ENCODE data around the gene ZNG1C. TPM values are rescaled to one million over a fixed set of nuclear protein-coding genes. Genes with fewer than 3 reads are reported as not detected.
"Not testable (repeated sequence)": the region's sequence is repeated elsewhere in the genome, so short reads cannot be mapped to it uniquely, and the experiment has no call there.

Gene ZNG1C
- polyA plus RNA-seq, 1 donor: 26.3 TPM

DNA sequence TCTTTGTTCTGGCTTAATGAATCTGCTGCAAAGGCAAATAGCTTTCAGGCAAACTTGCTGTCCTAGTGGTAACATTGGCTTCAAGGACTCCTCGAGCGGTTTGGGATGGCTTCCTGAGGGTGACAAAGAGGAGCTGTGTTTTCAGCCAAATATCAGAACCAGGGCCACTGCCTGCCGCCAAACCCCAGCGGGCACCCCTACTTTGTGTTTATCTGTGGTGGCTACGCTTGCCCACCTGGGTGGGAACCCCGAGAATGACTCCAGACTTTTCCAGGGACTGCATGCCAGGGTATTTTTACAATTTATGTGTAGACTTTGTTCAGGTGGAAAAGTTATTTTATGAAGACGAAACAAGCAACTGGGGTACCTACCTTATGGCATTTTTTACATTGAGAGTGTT is 96.2 kb downstream of the ZNG1C start:
- DNase-seq: not testable (repeated sequence)

DNA sequence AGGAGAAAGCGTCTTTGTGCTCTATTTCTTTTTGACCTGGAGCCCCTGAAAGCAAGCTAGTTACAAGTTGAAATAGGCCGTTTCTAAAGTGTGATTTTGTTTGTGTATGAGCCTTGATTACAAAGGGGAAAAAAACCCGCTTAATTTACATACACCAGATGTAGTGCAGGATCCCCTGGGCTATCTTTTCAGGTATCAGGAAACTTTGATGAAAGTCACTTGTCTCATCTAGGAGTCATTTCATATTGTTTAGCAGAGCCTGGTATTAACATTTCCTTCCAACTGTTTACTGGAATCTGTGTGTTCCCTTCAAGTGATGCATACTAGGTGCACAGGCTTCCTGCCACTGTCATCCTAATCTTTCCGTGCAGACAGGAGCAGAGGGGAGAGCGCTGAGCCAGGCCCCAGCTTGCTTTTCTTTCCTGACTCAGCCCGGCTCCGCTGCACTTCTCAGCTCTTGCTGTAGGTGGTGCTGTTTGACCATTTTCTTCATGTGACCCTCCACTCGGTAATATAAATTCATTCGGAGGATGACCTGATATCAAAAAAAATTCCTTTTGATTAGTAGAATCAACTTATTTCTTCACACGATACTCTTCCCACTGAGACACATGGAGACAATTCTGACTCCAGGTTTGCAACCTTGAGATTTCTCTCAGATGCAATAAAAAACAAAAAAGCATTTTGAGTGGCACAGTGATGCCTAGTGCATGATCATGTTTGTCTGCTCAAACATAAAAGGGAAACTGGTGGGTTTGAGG is 100.7 kb downstream of the ZNG1C start:
- not testable (repeated sequence) for DNase-seq

DNA sequence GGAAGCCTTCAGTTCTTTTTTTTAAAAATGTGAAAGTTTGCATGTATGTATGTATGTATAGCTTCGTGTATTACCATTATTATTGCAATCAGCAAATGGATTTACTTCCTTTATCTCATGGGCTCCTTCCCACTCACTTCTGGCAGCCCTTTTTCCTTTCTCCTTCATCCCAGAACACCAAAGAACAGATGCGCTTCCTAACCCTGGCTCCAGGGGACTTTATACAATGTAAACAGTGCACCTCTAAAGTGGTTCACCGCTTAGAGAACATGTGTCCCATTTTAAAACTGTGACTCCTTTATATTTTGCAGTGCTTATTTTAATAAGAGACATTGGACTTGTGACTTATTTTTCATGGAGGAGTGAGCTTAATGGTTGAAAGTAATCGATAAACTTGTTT is 101.5 kb downstream of the ZNG1C start:
- DNase-seq: not testable (repeated sequence)

DNA sequence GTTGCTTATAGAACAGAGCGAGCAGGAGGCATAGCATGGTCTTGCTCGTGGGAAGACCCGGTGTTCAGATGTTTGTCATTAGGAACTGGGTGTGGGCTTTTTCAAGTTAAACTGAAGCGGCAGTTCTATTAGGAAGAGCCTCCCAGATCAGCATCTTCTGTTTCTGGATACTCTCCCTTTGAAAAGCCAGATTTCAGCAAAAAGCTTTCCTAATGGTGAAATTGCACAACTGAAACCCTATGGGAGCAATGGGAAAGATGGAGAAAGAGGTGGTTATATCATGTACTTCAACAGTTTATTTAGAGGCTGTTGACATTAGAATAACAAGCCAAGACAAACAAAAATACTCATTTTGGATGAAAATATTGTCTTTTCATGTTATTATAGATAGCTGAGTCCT is 102.2 kb downstream of the ZNG1C start:
- DNase-seq: not testable (repeated sequence)

Other genes starting within 250 kb of the ZNG1C start
- not detected for gene FOXD4L3, start 60.9 kb downstream of the ZNG1C start, polyA plus RNA-seq (ENCODE audit: insufficient read length)
- 38.2 TPM for gene PGM5, start 114.6 kb downstream of the ZNG1C start, polyA plus RNA-seq (ENCODE audit: insufficient read length)

All from left kidney (tissue), 2 donors.